Measurements from ENCODE around the gene TLCD2.
A peak's percentile ranks its signal among the peaks of the same experiment; 100 is the strongest.

DNA sequence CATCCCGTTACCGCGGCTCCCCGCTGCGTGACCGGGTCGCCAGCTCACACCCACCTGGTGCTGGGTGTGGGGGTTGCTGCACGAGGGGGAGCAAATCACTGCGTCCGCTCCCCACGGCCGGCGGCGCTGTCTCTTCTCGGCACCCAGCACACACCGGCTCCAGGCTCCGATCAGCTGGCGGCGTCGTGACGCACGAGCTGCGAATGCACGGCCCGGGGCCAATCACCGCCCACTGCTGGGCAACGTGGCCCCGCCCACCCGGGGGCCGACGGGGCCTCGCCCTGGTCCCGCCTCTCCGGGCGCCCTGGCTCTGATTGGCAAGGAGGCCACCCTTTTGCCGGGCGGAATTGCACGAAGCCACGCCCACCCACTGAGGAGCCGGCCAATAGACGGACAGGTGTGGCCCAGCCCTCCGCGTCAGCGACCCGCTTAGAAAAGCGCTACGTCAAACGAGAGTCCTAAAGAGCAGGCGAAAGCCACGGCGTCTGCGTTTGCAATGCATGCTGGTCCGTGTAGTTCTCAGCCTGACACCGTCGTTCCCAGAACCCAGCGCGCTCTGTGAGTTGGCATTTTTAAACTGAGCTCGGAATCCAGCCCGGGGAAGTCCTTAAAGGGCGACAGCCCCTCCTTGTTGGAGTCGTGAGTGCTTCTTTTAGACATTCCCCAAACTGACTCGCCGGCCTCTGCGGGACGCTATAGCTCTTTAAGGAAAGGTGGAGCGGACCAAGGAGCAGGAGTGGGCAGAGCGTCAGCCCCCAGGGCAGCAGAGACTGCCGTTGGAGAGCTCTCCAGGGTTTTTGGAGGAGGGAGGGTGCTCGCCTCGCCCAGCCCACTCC, 6.1 kb upstream of the TLCD2 start:
- TF ChIP-seq, protein P1, sequence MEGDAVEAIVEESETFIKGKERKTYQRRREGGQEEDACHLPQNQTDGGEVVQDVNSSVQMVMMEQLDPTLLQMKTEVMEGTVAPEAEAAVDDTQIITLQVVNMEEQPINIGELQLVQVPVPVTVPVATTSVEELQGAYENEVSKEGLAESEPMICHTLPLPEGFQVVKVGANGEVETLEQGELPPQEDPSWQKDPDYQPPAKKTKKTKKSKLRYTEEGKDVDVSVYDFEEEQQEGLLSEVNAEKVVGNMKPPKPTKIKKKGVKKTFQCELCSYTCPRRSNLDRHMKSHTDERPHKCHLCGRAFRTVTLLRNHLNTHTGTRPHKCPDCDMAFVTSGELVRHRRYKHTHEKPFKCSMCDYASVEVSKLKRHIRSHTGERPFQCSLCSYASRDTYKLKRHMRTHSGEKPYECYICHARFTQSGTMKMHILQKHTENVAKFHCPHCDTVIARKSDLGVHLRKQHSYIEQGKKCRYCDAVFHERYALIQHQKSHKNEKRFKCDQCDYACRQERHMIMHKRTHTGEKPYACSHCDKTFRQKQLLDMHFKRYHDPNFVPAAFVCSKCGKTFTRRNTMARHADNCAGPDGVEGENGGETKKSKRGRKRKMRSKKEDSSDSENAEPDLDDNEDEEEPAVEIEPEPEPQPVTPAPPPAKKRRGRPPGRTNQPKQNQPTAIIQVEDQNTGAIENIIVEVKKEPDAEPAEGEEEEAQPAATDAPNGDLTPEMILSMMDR (conservative IDR thresholded peaks at IDR 0.05 in 1 of 2, IDR thresholded peaks at IDR 0.05 in 1 of 2; ENCODE audit: extremely low read depth in 1 of 2, insufficient read depth in 1 of 2, low read depth in 1 of 2, low read length in 2 of 2), result peak in 1 of 2 donors; percentile 32
- no peak for TF ChIP-seq EZH2 (IDR thresholded peaks at IDR 0.05; ENCODE audit: borderline replicate concordance, low read length)
